Mesenchymal stem cell (in vitro differentiated cells and primary cell): ENCODE results near the gene MRGPRE.
"Not testable (repeated sequence)": the region's sequence is repeated elsewhere in the genome, so short reads cannot be mapped to it uniquely, and the experiment has no call there.

Experiments used
- DNase-seq: peaks from one replicate; pipeline ENCODE4 v3.0.0-alpha.2; 2013
- H2AFZ ChIP-seq: one replicate; pipeline ENCODE4 v1.6.1; 2013; ENCODE audit warnings: low read depth, mild to moderate bottlenecking, control low read depth, inconsistent platforms, low read length, moderate library complexity
- H2AK5ac ChIP-seq: 2 replicates; pipeline ENCODE4 v1.6.1; 2013; ENCODE audit warnings: low read length, moderate library complexity, mild to moderate bottlenecking, inconsistent platforms; ENCODE audit not compliant: severe bottlenecking
- H2BK120ac ChIP-seq: one replicate; pipeline ENCODE4 v1.6.1; 2013; ENCODE audit warnings: low read depth, mild to moderate bottlenecking, inconsistent platforms, low read length, moderate library complexity
- H2BK12ac ChIP-seq, 2 experiments: one replicate each; pipeline ENCODE4 v1.6.1; 2013; ENCODE audit warnings: inconsistent platforms in 2 of 2, low read length in 2 of 2, mild to moderate bottlenecking in 2 of 2, moderate library complexity in 2 of 2, control low read depth in 1 of 2
- H2BK15ac ChIP-seq: one replicate; pipeline ENCODE4 v1.6.1; 2013; ENCODE audit warnings: mild to moderate bottlenecking, low read depth, inconsistent platforms; ENCODE audit not compliant: poor library complexity, severe bottlenecking
- H2BK5ac ChIP-seq: 2 replicates; pipeline ENCODE4 v1.6.1; 2013; ENCODE audit warnings: low read depth, mild to moderate bottlenecking, low read length, control low read depth, inconsistent platforms; ENCODE audit not compliant: poor library complexity, severe bottlenecking
- H3K14ac ChIP-seq, 2 experiments: one replicate each; pipeline ENCODE4 v1.6.1; 2013; ENCODE audit warnings: inconsistent platforms in 2 of 2, low read length in 2 of 2, control low read depth in 1 of 2, mild to moderate bottlenecking in 1 of 2, moderate library complexity in 1 of 2
- H3K18ac ChIP-seq, 2 experiments: one replicate each; pipeline ENCODE4 v1.6.1; 2013; ENCODE audit warnings: inconsistent platforms in 2 of 2, low read length in 2 of 2, control low read depth in 1 of 2, low read depth in 1 of 2, mild to moderate bottlenecking in 1 of 2
- H3K23ac ChIP-seq, 2 experiments: one replicate each; pipeline ENCODE4 v1.6.1; 2013; ENCODE audit warnings: inconsistent platforms in 2 of 2, low read length in 2 of 2, mild to moderate bottlenecking in 2 of 2, moderate library complexity in 2 of 2, control low read depth in 1 of 2
- H3K27ac ChIP-seq: 2 replicates; pipeline ENCODE4 v1.5.1; 2013; ENCODE audit warnings: mild to moderate bottlenecking, moderate library complexity, low read length, control low read depth, inconsistent platforms; ENCODE audit not compliant: poor library complexity, severe bottlenecking
- H3K27me3 ChIP-seq, 2 experiments: 2 replicates each; pipeline versions ENCODE4 v1.6.1 to v1.7.0; 2013; ENCODE audit warnings: low read length in 2 of 2, mild to moderate bottlenecking in 2 of 2, moderate library complexity in 2 of 2, control low read depth in 1 of 2, inconsistent platforms in 1 of 2; ENCODE audit not compliant: control insufficient read depth in 1 of 2, insufficient read depth in 1 of 2
- H3K36me3 ChIP-seq, 2 experiments: 2 replicates each; pipeline versions ENCODE4 v1.6.1 to v1.7.0; 2013; ENCODE audit warnings: low read length in 2 of 2, control low read depth in 1 of 2, inconsistent platforms in 1 of 2, low read depth in 1 of 2, mild to moderate bottlenecking in 1 of 2; ENCODE audit not compliant: insufficient read depth in 2 of 2, control insufficient read depth in 1 of 2
- H3K4ac ChIP-seq, 2 experiments: one replicate each; pipeline ENCODE4 v1.6.1; 2013; ENCODE audit warnings: inconsistent platforms in 2 of 2, low read length in 2 of 2, mild to moderate bottlenecking in 2 of 2, moderate library complexity in 2 of 2, control low read depth in 1 of 2, low read depth in 1 of 2
- H3K4me1 ChIP-seq: 2 replicates; pipeline ENCODE4 v1.6.1; 2013; ENCODE audit warnings: low read depth, low read length, control low read depth; ENCODE audit not compliant: control insufficient read depth, insufficient read depth
- H3K4me2 ChIP-seq: 2 replicates; pipeline ENCODE4 v1.6.1; 2013; ENCODE audit warnings: low read length, mild to moderate bottlenecking, inconsistent platforms; ENCODE audit not compliant: poor library complexity, severe bottlenecking
- H3K4me3 ChIP-seq, 2 experiments: 2 replicates each; pipeline versions ENCODE4 v1.5.1 to v1.7.0; 2013; ENCODE audit warnings: low read length in 2 of 2, mild to moderate bottlenecking in 2 of 2, control low read depth in 1 of 2, low read depth in 1 of 2; ENCODE audit not compliant: insufficient read depth in 1 of 2
- H3K79me1 ChIP-seq: replicated peaks from 2 replicates; pipeline ENCODE4 v1.6.1; 2013; ENCODE audit warnings: mild to moderate bottlenecking, control low read depth, low read length, inconsistent platforms; ENCODE audit not compliant: poor library complexity, severe bottlenecking
- H3K9ac ChIP-seq: 2 replicates; pipeline ENCODE4 v1.7.0; 2013; ENCODE audit warnings: mild to moderate bottlenecking, low read length, moderate library complexity
- H3K9me3 ChIP-seq: 2 replicates; pipeline ENCODE4 v1.7.0; 2013; ENCODE audit warnings: mild to moderate bottlenecking, low read length; ENCODE audit not compliant: control insufficient read depth
- H4K8ac ChIP-seq: one replicate; pipeline ENCODE4 v1.6.1; 2013; ENCODE audit warnings: inconsistent platforms, mild to moderate bottlenecking, low read length, moderate library complexity
- H4K91ac ChIP-seq: one replicate; pipeline ENCODE4 v1.6.1; 2013; ENCODE audit warnings: mild to moderate bottlenecking, low read length, inconsistent platforms
- WGBS: methylation state at CpG from one replicate; pipeline ENCODE4 v1.1.7; 2013; ENCODE audit warnings: mixed read lengths; 5-methylcytosine and 5-hydroxymethylcytosine counted together

The MRGPRE gene

DNA sequence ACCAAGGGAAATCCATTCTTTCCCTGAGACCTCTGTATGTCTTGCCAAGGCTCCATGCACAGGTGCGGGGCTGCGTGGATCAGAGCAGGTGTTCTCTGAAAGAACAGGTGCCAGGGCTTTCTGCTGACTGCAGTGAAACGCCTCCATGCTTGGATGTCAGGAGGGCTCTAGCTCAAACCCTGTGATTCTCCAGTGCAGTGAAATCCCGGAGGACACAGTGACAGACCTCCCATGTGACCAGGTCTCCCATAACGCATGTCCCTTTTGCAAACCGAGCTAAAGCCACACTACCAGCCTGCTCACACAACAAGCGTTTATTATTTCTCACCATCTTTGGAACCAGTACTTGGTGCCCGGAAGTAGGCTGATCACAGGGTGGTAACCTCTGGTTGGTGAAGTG lies 41.4 kb upstream of the MRGPRE start:
- not testable (repeated sequence) for H3K4me2 ChIP-seq, H2AFZ ChIP-seq, H3K4me3 ChIP-seq, H2BK5ac ChIP-seq, H3K27me3 ChIP-seq, H3K9ac ChIP-seq, H2BK120ac ChIP-seq, H3K18ac ChIP-seq, H3K4me1 ChIP-seq, H4K8ac ChIP-seq, H3K23ac ChIP-seq, H2BK12ac ChIP-seq, H3K9me3 ChIP-seq, H3K79me1 ChIP-seq, H2BK15ac ChIP-seq, H2AK5ac ChIP-seq, DNase-seq, H3K27ac ChIP-seq, H3K36me3 ChIP-seq, H4K91ac ChIP-seq, H3K4ac ChIP-seq, H3K14ac ChIP-seq
- WGBS: no CpG with 5 or more reads among the region's 8 CpGs

DNA sequence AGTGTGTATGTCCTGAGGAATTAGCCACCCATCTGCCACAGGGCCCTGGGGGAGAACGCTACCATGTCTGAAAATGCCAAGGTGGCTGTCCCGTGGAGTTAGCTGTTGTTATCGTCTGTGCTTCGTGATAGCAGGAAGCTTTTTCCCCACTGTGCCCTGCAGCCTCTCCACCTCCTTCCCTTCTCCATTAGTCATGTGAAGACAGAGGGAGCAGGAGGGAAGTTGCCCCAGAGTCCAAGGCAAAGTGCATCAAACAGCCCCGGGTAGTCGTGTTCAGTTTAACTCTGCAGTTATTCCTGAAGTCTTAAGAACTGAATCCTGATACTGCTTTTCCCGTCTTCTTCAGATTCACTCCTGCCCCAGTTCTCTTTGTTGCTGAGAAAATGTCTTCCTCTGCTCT lies 30.3 kb upstream of the MRGPRE start:
- not testable (repeated sequence) for H4K8ac ChIP-seq, H3K4me3 ChIP-seq, H2BK12ac ChIP-seq, H3K23ac ChIP-seq, H2BK5ac ChIP-seq, H3K36me3 ChIP-seq, H3K27ac ChIP-seq, H3K27me3 ChIP-seq, DNase-seq, H3K9ac ChIP-seq, H3K18ac ChIP-seq, H2AFZ ChIP-seq, H3K4me1 ChIP-seq, H3K79me1 ChIP-seq, H3K4me2 ChIP-seq, H2BK15ac ChIP-seq, H2BK120ac ChIP-seq, H3K4ac ChIP-seq, H2AK5ac ChIP-seq, H3K9me3 ChIP-seq, H3K14ac ChIP-seq, H4K91ac ChIP-seq
- WGBS: no CpG with 5 or more reads among the region's 7 CpGs

GRCh38 chr11:3261831-3262230 lies 29.6 kb upstream of the MRGPRE start:
- no CpG with 5 or more reads among the region's 8 CpGs for WGBS
- not testable (repeated sequence) for H3K4me1 ChIP-seq, H2AK5ac ChIP-seq, H3K4me2 ChIP-seq, H3K9ac ChIP-seq, H2BK120ac ChIP-seq, H2AFZ ChIP-seq, H3K4ac ChIP-seq, H3K79me1 ChIP-seq, H3K4me3 ChIP-seq, H3K9me3 ChIP-seq, H3K27ac ChIP-seq, H4K91ac ChIP-seq, H3K18ac ChIP-seq, H2BK15ac ChIP-seq, DNase-seq, H3K14ac ChIP-seq, H2BK5ac ChIP-seq, H3K36me3 ChIP-seq, H3K23ac ChIP-seq, H3K27me3 ChIP-seq, H2BK12ac ChIP-seq, H4K8ac ChIP-seq

DNA sequence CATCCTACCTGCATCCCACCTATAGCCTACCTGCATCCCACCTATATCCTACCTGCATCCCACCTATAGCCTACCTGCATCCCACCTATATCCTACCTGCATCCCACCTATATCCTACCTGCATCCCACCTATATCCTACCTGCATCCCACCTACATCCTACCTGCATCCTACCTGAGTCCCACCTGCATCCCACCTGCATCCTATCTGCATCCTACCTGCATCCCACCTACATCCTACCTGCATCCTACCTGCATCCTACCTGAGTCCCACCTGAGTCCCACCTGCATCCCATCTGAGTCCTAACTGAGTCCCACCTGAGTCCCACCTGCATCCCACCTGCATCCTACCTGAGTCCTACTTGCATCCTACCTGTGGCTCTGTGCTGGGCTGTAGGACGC lies 25.3 kb upstream of the MRGPRE start:
- not testable (repeated sequence) for H3K27ac ChIP-seq, H3K4me3 ChIP-seq, H3K9ac ChIP-seq, H2BK12ac ChIP-seq, H3K14ac ChIP-seq, H4K91ac ChIP-seq, H3K9me3 ChIP-seq, H3K36me3 ChIP-seq, H3K4me2 ChIP-seq, H4K8ac ChIP-seq, H3K27me3 ChIP-seq, H3K4me1 ChIP-seq, H3K4ac ChIP-seq, H2AFZ ChIP-seq, H3K23ac ChIP-seq, H3K18ac ChIP-seq, DNase-seq, H3K79me1 ChIP-seq, H2AK5ac ChIP-seq, H2BK15ac ChIP-seq, H2BK120ac ChIP-seq, H2BK5ac ChIP-seq
- 57% methylated on average over 1 of the region's 1 CpG for WGBS
